Glutamatergic neuron (in vitro differentiated cells): ENCODE results near the gene MLN. TPM values are rescaled to one million over a fixed set of nuclear protein-coding genes. Genes with fewer than 3 reads are reported as not detected.
A peak's percentile ranks its signal among the peaks of the same experiment; 100 is the strongest.

Experiments
- DNase-seq: peaks from one replicate; pipeline ENCODE4 v3.0.0; 2022
- H3K27ac Mint-ChIP-seq: one replicate; pipeline ENCODE4 v1.8.0; 2020; ENCODE audit warnings: mild to moderate bottlenecking, mixed read lengths, inconsistent platforms; ENCODE audit not compliant: unreplicated experiment
- H3K27me3 Mint-ChIP-seq: one replicate; pipeline ENCODE4 v1.8.0; 2020; ENCODE audit warnings: mild to moderate bottlenecking, moderate library complexity, mixed read lengths, inconsistent platforms; ENCODE audit not compliant: unreplicated experiment
- H3K36me3 Mint-ChIP-seq: one replicate; pipeline ENCODE4 v1.8.0; 2020; ENCODE audit warnings: mild to moderate bottlenecking, mixed read lengths, inconsistent platforms; ENCODE audit not compliant: unreplicated experiment
- H3K4me1 Mint-ChIP-seq: one replicate; pipeline ENCODE4 v1.8.0; 2020; ENCODE audit warnings: mild to moderate bottlenecking, low read depth, mixed read lengths, inconsistent platforms; ENCODE audit not compliant: unreplicated experiment
- H3K4me3 Mint-ChIP-seq: one replicate; pipeline ENCODE4 v1.8.0; 2020; ENCODE audit warnings: mild to moderate bottlenecking, mixed read lengths, inconsistent platforms; ENCODE audit not compliant: unreplicated experiment
- H3K9me3 Mint-ChIP-seq: one replicate; pipeline ENCODE4 v1.8.0; 2020; ENCODE audit warnings: mild to moderate bottlenecking, moderate library complexity, mixed read lengths, inconsistent platforms; ENCODE audit not compliant: unreplicated experiment
- CTCF ChIP-seq: fragments of 200-600 bp; sonication (generic); IDR thresholded peaks from one replicate; pipeline ENCODE4 v1.5.0; 2021; ENCODE audit not compliant: partially characterized antibody, unreplicated experiment
- total RNA-seq: library from RNA; stranded (reverse); fragmentation: NEBNext Ultra II Directional; extraction: Animal tissue kit (Norgen Biotek cat#: 25700); gene quantifications from one replicate; pipeline ENCODE4 v1.2.1, GENCODE V29; 2021; ENCODE audit not compliant: unreplicated experiment

MLN gene
- total RNA-seq, 1 donor from 2014 or later: not detected

GRCh38 chr6:33849500-33850075, 45.8 kb upstream of the MLN start:
- Mint-ChIP-seq H3K9me3 (peaks cover 23% of the 10 kb centered on the region), H3K36me3 (no peaks in the 10 kb centered on the region), H3K27me3 (peaks cover 17% of the 10 kb centered on the region), H3K4me1 (peaks cover 58% of the 10 kb centered on the region), H3K4me3 (no peak overlapping the region), H3K27ac (peak overlapping the region; percentile 43)
- no peak for DNase-seq
- no peak for TF ChIP-seq CTCF

DNA sequence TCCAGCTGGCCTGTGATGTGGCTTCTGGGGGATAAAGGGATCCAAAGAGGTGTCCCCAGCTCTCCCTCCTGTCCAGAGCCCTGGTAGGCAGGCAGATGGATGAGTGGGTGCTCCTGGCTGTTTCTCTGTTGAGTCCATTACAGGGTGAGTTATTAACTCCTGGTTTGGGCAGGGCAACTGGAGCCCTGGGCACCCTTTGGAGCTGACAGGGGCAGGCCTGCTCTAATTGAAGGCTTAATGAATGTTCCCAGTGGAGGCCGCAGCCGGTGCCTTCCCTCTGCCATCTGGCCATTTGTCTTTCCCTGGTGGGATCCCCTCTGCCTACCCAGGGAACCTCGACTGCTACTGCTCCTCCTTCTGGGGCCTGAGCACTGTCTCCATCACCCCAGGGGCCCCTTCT, 44.7 kb upstream of the MLN start:
- no peak for TF ChIP-seq CTCF
- H3K4me3 Mint-ChIP-seq: peak overlapping the region; percentile 71
- H3K27ac Mint-ChIP-seq: peak overlapping the region; percentile 97
- H3K9me3 Mint-ChIP-seq: peaks cover 26% of the 10 kb centered on the region
- peaks cover 16% of the 10 kb centered on the region for H3K27me3 Mint-ChIP-seq
- peak; percentile 85 for DNase-seq
- no peaks in the 10 kb centered on the region for H3K36me3 Mint-ChIP-seq
- H3K4me1 Mint-ChIP-seq: peaks cover 56% of the 10 kb centered on the region

DNA sequence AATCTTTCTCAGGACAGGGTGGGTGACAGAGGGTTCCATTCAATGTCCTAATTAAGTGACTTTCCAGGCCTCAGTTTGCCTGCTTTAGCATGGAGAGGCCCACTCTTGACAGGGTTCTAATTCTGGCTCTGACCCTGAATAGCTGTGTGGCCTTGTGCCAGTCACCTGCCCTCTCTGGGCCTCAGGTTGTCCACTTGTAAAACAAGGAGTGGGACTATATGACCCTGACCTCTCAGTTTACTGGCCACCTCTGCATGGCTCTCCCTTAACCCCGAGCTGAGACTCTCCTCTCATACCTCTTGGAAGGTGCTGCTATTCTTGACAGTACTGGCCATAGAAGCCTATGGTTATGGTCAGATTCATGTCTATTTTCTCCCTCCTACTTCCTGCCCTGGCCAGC, 44.1 kb upstream of the MLN start:
- peak overlapping the region; percentile 71 for H3K4me3 Mint-ChIP-seq
- H3K27ac Mint-ChIP-seq: peak overlapping the region; percentile 97
- H3K9me3 Mint-ChIP-seq: peaks cover 26% of the 10 kb centered on the region
- peaks cover 20% of the 10 kb centered on the region for H3K27me3 Mint-ChIP-seq
- H3K4me1 Mint-ChIP-seq: peaks cover 60% of the 10 kb centered on the region
- no peak for TF ChIP-seq CTCF
- DNase-seq: no peak
- no peaks in the 10 kb centered on the region for H3K36me3 Mint-ChIP-seq

- peak overlapping the region; percentile 64 for H3K27ac Mint-ChIP-seq
- no peak for TF ChIP-seq CTCF
- H3K4me1 Mint-ChIP-seq: peaks cover 57% of the 10 kb centered on the region
These were observed 43.3 kb upstream of the MLN start for GRCh38 chr6:33847078-33847477.

DNA sequence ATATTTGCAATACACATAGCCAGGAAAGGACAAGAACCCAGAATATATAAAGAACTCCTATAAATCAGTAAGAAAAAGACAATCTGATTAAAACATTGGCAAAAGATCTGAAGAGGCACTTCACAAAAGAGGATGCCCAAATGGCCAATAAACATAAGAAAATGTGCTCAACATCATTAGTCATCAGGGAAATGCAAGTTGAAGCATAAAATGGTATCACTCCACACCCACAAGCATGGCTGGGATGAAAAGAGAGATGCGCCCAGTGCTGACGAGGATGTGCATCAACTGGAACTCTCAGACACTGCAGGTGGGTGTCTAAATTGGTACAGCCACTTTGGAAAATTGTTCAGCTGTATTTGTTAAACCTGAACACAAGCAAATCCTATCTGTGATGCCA, 42.4 kb upstream of the MLN start:
- no peaks in the 10 kb centered on the region for H3K36me3 Mint-ChIP-seq
- no peak overlapping the region for H3K4me3 Mint-ChIP-seq
- peaks cover 53% of the 10 kb centered on the region for H3K4me1 Mint-ChIP-seq
- no peak for TF ChIP-seq CTCF
- H3K27ac Mint-ChIP-seq: no peak overlapping the region
- no peak for DNase-seq
- peaks cover 29% of the 10 kb centered on the region for H3K9me3 Mint-ChIP-seq
- peaks cover 17% of the 10 kb centered on the region for H3K27me3 Mint-ChIP-seq

More at GRCh38 chr6:33847078-33847477, 43.3 kb upstream of the MLN start:
- no peaks in the 10 kb centered on the region for H3K36me3 Mint-ChIP-seq
- peak overlapping the region; percentile 61 for H3K4me3 Mint-ChIP-seq
- peaks cover 26% of the 10 kb centered on the region for H3K9me3 Mint-ChIP-seq
- peaks cover 17% of the 10 kb centered on the region for H3K27me3 Mint-ChIP-seq
- DNase-seq: no peak
